Heart left ventricle (tissue), 16 donors: Measurements from ENCODE around the gene BCR. TPM values are rescaled to one million over a fixed set of nuclear protein-coding genes. Genes with fewer than 3 reads are reported as not detected.

Experiments
- ATAC-seq, 4 donors: fragments of 200-7000 bp; cut with Tn5 transposase; one replicate each; pipeline ENCODE4 v1.9.1; 2020 to 2022; ENCODE audit warnings: moderate library complexity in 4 of 4, mild to moderate bottlenecking in 3 of 4, moderate number of reproducible peaks in 1 of 4
- DNase-seq, 5 donors: peaks; one replicate each; pipeline ENCODE4 v3.0.0-alpha.2; 2020
- H3K27ac ChIP-seq, 12 donors: fragments of 200-600 bp; sonication (generic) in 4 of 12; one replicate each; pipeline versions ENCODE4 v1.5.0 to v1.8.0; 2016 to 2022; ENCODE audit warnings: mild to moderate bottlenecking in 2 of 12
- H3K27me3 ChIP-seq, 9 donors: fragments of 200-600 bp; sonication (generic) in 2 of 9; one replicate each; pipeline versions ENCODE4 v1.5.1 to v1.8.0; 2016 to 2022; ENCODE audit warnings: mild to moderate bottlenecking in 3 of 9
- H3K36me3 ChIP-seq, 9 donors: fragments of 200-600 bp; sonication (generic) in 2 of 9; one replicate each; pipeline versions ENCODE4 v1.5.0 to v1.8.0; 2018 to 2022; ENCODE audit warnings: mild to moderate bottlenecking in 2 of 9
- H3K4me1 ChIP-seq, 12 donors: fragments of 200-600 bp; sonication (generic) in 4 of 12; one replicate each; pipeline versions ENCODE4 v1.5.0 to v1.8.0; 2016 to 2022; ENCODE audit warnings: mild to moderate bottlenecking in 3 of 12
- H3K4me3 ChIP-seq, 12 donors: fragments of 200-600 bp; sonication (generic) in 4 of 12; one replicate each; pipeline versions ENCODE4 v1.5.0 to v1.8.0; 2017 to 2022; ENCODE audit warnings: mild to moderate bottlenecking in 9 of 12, moderate library complexity in 4 of 12
- H3K9me3 ChIP-seq, 12 donors: fragments of 200-600 bp; sonication (generic) in 4 of 12; one replicate each; pipeline versions ENCODE4 v1.5.0 to v1.8.0; 2016 to 2022; ENCODE audit warnings: mild to moderate bottlenecking in 1 of 12
- CTCF ChIP-seq, 12 donors: fragments of 200-600 bp; sonication (generic) in 4 of 12; IDR thresholded peaks; one replicate each; pipeline versions ENCODE4 v1.5.0 to v1.8.0; 2018 to 2022; ENCODE audit warnings: antibody characterized with exemption in 12 of 12, mild to moderate bottlenecking in 5 of 12
- POLR2A ChIP-seq, 2 donors: fragments of 450-650 bp; IDR thresholded peaks; one replicate each; pipeline ENCODE4 v1.6.1; 2017; ENCODE audit warnings: antibody characterized with exemption in 2 of 2, mild to moderate bottlenecking in 2 of 2, moderate library complexity in 2 of 2
- WGBS, 4 donors: extraction: QIAGEN DNeasy Blood & Tissue Kit in 2 of 4; methylation state at CpG; one replicate each; pipeline versions ENCODE4 v1.1.5 to v1.1.7; 2013 to 2018; 5-methylcytosine and 5-hydroxymethylcytosine counted together
- intact Hi-C, 10 donors: fragments of 100-400 bp; cut with DNase I; formaldehyde crosslinking; loops; one replicate each; pipeline versions ENCODE4 v1.11.1 to v1.14.2; 2022
- polyA plus RNA-seq, 2 donors: library from polyadenylated mRNA; stranded (reverse); fragments of 200-250 nt; gene quantifications; one replicate each; pipeline ENCODE4 v1.2.3, GENCODE V29; 2013
- total RNA-seq, 9 donors: library from RNA; depleted of rRNA in 2 of 9; stranded (reverse); fragments of >200 nt in 2 of 9; fragmentation: NEBNext Ultra II Directional in 3 of 9; extraction: Animal tissue kit (Norgen Biotek cat#: 25700) in 3 of 9; gene quantifications; one replicate each; pipeline versions ENCODE4 v1.1.0 to v1.2.4, GENCODE V29; 2016 to 2023
- donor health status: ischemic (EF 13 %, LVEDD 7.1; RV severe dilation, severe dysfunction).
- donor health status: healthy with polysubstance abuse.
- donor health status: DM: no; HTN: yes; CAD: no.
- donor health status: DM: no; HTN: no; CAD: no.
- donor health status: ischemic (EF 25% LVEDD 6.9; RV normal size, moderate dysfunction).
- donor health status: ischemic (EF 25% LVEDD 5.7; RV mildly dilated, moderate dysfunction).
- donor health status: healthy.
- donor health status: DM: yes; HTN: yes; CAD: no.
- donor health status: ischemic (EF 35%, LVEDD 5.7; RV mildly dilated, moderate dysfunction).
- donor health status: nonischemic (EF 11% LVEDD 7.7; RV severe dilation, severe dysfunction).
- donor health status: DM: yes; HTN: yes; CAD: no.
- donor health status: PGD.
- donor health status: ischemic (EF 29% LVEDD 5.4; RV normal size, mild dysfunction).
- donor health status: nonischemic (EF 23%, LVEDD 6.1; RV moderate dilation, normal function).

The BCR gene
- total and polyA plus RNA-seq, 11 donors = 12.6 to 51.1 (median 28.7) TPM

GRCh38 chr22:23242473-23243001 lies 62.2 kb downstream of the BCR start:
- intact Hi-C loops = no loop called here
- WGBS, 4 donors = 82 to 89% (median 87%) methylated on average over 10 of the region's 10 CpGs
- DNase-seq = peak in 1 of 5 donors; percentile 4
- Histone ChIP-seq H3K27ac (no peak overlapping the region), H3K4me3 (no peak overlapping the region), H3K4me1 (peaks cover 0 to 53% (median 9%) of the 10 kb centered on the region in 12 donors), H3K27me3 (no peaks in the 10 kb centered on the region), H3K9me3 (no peaks in the 10 kb centered on the region), H3K36me3 (no peaks in the 10 kb centered on the region)
- TF ChIP-seq POLR2A (IDR thresholded peaks at IDR 0.05) (no peak), CTCF (IDR thresholded peaks at IDR 0.05) (no peak)
- ATAC-seq = no peak

GRCh38 chr22:23243006-23243573 lies 62.8 kb downstream of the BCR start:
- no peaks in the 10 kb centered on the region for H3K9me3 ChIP-seq
- ATAC-seq = no peak
- H3K4me1 ChIP-seq = peaks cover 0 to 53% (median 5%) of the 10 kb centered on the region in 12 donors
- no peaks in the 10 kb centered on the region for H3K27me3 ChIP-seq
- H3K36me3 ChIP-seq = no peaks in the 10 kb centered on the region
- WGBS, 4 donors = 67 to 73% (median 70%) methylated on average over 8 of the region's 8 CpGs
- no peak for TF ChIP-seq POLR2A (IDR thresholded peaks at IDR 0.05)
- TF ChIP-seq CTCF (IDR thresholded peaks at IDR 0.05) = no peak
- DNase-seq = no peak
- H3K4me3 ChIP-seq = no peak overlapping the region
- no peak overlapping the region for H3K27ac ChIP-seq
- intact Hi-C loops = no loop called here

GRCh38 chr22:23243859-23244689 lies 63.8 kb downstream of the BCR start:
- 91 to 93% (median 92%) methylated on average over 16 to 17 of the region's 17 CpGs for WGBS, 4 donors
- ATAC-seq = no peak
- intact Hi-C loops = no loop called here
- Histone ChIP-seq H3K27ac (no peak overlapping the region), H3K4me1 (peaks cover 0 to 58% (median 5%) of the 10 kb centered on the region in 12 donors), H3K36me3 (no peaks in the 10 kb centered on the region), H3K4me3 (no peak overlapping the region), H3K27me3 (no peaks in the 10 kb centered on the region), H3K9me3 (no peaks in the 10 kb centered on the region)
- no peak for DNase-seq
- TF ChIP-seq CTCF (IDR thresholded peaks at IDR 0.05) = no peak
- TF ChIP-seq POLR2A (IDR thresholded peaks at IDR 0.05) = no peak

GRCh38 chr22:23244690-23245044 lies 64.4 kb downstream of the BCR start:
- Histone ChIP-seq H3K9me3 (no peaks in the 10 kb centered on the region), H3K27me3 (no peaks in the 10 kb centered on the region), H3K4me3 (no peak overlapping the region), H3K36me3 (no peaks in the 10 kb centered on the region), H3K4me1 (peaks cover 0 to 58% (median 5%) of the 10 kb centered on the region in 12 donors), H3K27ac (no peak overlapping the region)
- 80 to 97% (median 96%) methylated on average over 1 to 5 of the region's 5 CpGs for WGBS, 4 donors
- TF ChIP-seq CTCF (IDR thresholded peaks at IDR 0.05) (no peak), POLR2A (IDR thresholded peaks at IDR 0.05) (no peak)
- intact Hi-C loops = no loop called here
- ATAC-seq (no peak), DNase-seq (no peak)
